GM21723 (cell line): ENCODE data around the gene ZNF598.
"Not testable (repeated sequence)": the region's sequence is repeated elsewhere in the genome, so short reads cannot be mapped to it uniquely, and the experiment has no call there.

Source experiments
- ATAC-seq: cut with Tn5 transposase; IDR thresholded peaks from one replicate; pipeline ENCODE4 v1.9.1; 2021; ENCODE audit warnings: mild to moderate bottlenecking, moderate library complexity; ENCODE audit not compliant: unreplicated experiment

ZNF598 gene

DNA sequence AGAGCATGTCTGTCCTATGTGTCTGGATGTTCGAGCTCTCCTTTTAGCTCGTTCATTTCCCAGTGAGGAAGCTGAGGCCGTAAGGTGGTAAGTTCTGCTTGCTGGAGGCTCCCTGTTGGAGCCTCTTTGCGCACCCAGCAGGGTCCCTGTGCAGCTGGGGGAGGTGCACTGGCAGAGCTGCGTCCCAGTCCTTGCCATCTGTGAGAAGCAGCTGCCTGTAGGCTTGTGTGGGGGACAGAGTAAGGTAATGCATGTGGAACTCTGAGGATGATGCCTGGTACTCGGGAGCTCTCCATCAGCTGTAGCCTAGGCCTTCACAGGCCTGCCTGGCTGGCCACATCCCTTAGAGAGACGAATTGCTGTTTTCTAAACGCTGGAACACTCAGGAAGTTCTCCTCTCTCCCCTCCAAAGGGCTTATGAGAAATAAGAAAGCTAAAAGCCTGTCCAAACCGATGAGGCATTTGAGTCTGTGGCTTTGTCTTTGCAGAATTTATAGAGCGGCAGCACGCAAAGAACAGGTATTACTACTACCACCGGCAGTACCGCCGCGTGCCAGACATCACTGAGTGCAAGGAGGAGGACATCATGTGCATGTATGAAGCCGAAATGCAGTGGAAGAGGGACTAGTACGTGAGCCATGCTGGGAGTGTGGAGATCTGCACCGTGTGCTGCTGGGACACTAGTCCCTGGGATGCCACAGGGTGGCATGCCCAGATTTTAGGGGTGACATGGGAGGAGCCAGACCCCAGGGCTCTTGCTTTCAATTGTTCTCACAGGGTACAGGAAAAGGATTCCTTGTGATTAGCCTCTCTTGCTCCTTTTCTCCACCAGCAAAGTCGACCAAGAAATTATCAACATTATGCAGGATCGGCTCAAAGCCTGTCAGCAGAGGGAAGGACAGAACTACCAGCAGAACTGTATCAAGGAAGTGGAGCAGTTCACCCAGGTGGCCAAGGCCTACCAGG is 48.7 kb downstream of the ZNF598 start:
- ATAC-seq = no peak

DNA sequence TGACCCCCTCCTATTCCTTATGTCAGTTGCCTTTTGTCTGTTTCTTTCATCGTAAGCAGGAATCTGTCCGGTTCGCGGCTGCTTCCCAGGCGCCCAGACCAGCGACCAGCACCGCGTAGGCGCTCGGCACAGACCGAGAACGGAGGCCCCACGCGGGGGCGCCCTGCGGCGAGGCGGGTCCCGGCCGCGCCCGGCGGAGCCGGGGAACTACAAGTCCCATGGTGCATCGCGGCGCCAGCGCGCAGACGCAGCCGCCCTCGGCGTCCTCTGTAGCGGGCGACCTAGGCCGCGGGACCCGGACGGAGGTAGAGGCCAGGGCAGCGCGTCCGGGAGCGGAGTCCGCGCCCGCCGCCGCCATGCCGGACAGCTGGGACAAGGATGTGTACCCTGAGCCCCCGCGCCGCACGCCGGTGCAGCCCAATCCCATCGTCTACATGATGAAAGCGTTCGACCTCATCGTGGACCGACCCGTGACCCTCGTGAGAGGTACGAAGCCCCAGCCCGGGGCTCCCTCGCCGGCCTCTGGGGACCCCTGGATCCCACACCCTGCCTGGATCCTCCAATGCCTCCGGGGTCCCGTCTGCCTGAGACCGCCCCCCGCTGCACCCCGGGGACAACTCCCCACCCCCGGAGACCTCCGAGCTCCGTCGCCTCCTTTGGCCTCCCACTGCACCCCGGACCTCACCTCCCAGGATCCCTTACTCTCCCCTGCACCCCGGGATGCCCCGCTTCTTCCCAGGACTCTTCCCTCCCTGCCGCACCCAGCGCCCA is 50.2 kb downstream of the ZNF598 start, which contains the start of gene NDUFB10:
NDUFB10 (plus strand) TSS at position 270 of the 771 bp plus-strand sequence; CDS start at position 357, 87 bp downstream.
- peak; percentile 64 for ATAC-seq

DNA sequence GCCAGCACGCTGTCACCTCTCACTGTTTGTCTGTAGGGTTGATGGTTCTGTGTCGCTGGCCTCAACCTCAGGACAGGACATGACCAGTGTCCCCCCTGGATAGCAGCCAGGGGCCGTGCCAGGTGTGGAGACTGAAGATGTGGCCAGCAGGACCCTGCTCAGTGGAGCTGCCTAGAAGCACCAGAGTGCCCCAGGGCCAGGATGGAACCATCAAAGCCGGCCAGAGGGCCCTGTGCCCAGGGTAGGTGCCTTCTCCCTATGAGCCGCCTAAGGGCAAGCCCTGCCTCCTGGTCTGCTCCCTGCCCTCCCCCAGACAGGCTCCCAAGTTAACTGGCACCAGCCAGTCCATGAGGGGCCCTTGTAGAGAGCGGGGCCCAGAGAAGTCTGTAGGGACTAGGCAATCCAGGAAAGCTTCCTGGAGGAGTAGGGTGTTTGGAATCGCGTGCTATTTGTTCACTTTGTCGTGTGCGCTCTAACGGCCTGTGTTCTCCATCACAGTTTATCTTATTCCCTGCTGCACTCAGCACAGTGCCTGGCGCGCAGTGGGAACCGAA is 50.8 kb downstream of the ZNF598 start:
- peak; percentile 6 for ATAC-seq

DNA sequence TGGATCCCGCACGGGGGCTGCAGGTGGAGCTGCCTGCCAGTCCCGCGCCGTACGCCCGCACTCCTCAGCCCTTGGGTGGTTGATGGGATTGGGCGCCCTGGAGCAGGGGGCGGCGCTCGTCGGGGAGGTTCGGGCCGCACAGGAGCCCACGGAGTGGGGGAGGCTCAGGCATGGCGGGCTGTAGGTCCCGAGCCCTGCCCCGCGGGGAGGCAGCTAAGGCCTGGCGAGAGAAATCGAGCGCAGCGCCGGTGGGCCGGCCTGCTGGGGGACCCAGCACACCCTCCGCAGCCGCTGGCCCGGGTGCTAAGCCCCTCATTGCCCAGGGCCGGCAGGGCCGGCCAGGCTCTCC is 51.5 kb downstream of the ZNF598 start:
- ATAC-seq = not testable (repeated sequence)

DNA sequence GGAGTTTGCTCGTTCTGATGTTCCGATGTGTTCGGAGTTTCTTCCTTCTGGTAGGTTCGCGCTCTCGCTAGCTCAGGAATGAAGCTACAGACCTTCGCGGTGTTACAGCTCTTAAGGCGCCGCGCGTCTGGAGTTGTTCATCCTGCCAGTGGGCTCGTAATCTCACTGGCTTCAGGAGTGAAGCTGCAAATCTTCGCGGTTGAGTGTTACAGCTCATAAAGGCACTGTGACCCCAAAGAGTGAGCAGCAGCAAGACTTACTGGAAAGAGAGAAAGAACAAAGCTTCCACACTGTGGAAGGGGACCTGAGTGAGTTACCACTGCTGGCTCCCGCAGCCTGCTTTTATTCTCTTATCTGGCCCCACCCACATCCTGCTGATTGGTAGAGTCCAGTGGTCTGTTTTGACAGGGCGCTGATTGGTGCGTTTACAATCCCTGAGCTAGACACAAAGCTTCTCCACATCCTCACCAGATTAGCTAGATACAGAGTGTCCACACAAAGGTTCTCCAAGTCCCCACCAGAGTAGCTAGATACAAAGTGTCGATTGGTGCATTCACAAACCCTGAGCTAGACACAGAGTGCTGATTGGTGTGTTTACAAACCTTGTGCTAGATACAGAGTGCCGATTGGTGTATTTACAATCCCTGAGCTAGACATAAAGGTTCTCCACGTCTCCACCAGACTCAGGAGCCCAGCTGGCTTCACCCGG is 52.0 kb downstream of the ZNF598 start:
- ATAC-seq = not testable (repeated sequence)

DNA sequence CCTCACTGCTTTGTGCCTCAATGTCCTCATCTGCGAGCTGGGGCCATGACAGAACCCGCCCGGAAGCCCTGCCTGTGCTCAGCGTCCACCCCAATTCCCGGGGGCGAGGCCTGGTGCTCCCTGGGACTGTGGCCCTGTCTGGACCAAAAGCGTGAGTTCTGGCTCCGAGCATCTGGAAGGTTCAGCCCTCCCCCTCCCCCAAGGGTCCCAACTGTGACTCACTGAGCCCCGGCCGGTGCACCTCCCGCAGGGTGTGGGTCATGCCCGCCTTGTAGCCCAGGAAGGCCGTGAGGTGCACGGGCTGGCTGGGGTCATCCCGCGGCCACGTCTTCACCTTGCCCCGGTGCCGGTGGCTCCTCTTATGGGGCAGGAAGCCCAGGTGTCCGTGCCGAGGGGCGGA is 55.9 kb downstream of the ZNF598 start:
- no peak for ATAC-seq

DNA sequence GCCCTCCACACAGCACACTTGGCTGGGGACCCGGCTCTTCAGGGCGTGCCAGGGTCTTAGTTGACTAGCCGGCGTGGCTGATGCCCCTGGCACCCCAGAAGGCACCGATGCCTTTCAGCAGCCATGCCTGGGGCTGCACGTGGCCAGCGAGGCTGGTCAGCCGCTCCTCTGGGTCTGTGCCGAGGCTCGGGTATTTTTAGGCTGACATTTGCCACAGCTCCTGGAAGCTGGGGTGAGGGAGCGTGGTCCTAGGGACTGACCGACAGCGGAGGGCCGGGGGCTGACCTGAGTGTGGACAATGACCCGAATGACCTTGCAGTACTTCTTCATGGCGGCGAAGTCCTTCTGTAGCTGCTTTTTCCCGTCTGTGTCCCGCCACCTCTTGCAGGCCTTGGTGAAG is 59.1 kb downstream of the ZNF598 start:
- no peak for ATAC-seq

DNA sequence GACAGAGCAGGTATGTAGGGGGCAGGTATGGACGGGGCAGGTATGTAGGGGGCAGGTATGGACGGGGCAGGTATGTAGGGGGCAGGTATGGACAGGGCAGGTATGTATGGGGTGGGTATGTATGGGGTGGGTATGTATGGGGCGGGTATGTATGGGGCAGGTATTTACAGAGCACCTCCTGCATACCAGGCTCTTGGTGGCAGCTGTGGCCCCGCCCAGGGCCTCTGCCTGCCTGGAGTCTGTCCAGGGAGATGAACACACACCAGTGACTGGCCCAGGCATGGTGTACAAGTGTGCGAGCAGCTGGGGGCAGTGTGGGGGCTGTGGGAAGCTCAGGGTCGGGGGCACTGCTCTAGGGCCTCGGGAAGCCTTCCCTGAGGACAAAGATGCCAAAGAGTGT is 59.6 kb downstream of the ZNF598 start:
- ATAC-seq = no peak

DNA sequence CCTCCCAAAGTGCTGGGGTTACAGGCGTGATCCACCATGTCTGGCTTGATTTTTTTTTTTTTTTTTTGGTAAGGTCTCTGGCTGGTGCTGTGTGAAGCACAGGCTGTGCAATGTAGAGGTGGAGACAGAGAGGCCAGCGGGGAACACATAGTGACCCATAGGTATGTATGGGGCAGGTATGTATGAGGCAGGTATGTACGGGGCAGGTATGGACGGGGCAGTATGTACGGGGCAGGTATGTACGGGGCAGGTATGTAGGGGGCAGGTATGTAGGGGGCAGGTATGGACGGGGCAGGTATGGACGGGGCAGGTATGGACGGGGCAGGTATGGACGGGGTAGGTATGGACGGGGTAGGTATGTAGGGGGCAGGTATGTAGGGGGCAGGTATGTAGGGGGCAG is 60.1 kb downstream of the ZNF598 start:
- ATAC-seq = no peak
